PFSK-1 (cell line): Measurements from ENCODE around the gene GSS.

Experiments
- FOXP2 ChIP-seq: optimal IDR thresholded peaks from 2 replicates; pipeline ENCODE3; 2011; ENCODE audit warnings: borderline replicate concordance, control low read depth, inconsistent platforms; ENCODE audit not compliant: insufficient read depth; ENCODE audit errors: extremely low read length, extremely low read depth
- POLR2AphosphoS5 ChIP-seq: IDR thresholded peaks from 2 replicates; pipeline ENCODE4 v1.6.1; 2012; ENCODE audit warnings: low read depth, mild to moderate bottlenecking, control low read depth, low read length, moderate library complexity
- SIN3A ChIP-seq: IDR thresholded peaks from 2 replicates; pipeline ENCODE4 v1.6.1; 2012; ENCODE audit warnings: mild to moderate bottlenecking, low read length, moderate library complexity, borderline replicate concordance; ENCODE audit not compliant: insufficient read depth
- TAF1 ChIP-seq: IDR thresholded peaks from 2 replicates; pipeline ENCODE4 v1.6.1; 2012; ENCODE audit warnings: low read length, control low read depth, borderline replicate concordance; ENCODE audit not compliant: insufficient read depth
- TF ChIP-seq, protein P1 (sequence below), 2 experiments: IDR thresholded peaks; 2 replicates each; pipeline versions ENCODE4 v1.6.1 to v1.8.0; 2011 to 2012; ENCODE audit warnings: low read depth in 2 of 2, low read length in 2 of 2, control low read depth in 1 of 2, inconsistent platforms in 1 of 2, mild to moderate bottlenecking in 1 of 2, moderate library complexity in 1 of 2; ENCODE audit not compliant: insufficient read depth in 1 of 2

- TF ChIP-seq, protein P1, sequence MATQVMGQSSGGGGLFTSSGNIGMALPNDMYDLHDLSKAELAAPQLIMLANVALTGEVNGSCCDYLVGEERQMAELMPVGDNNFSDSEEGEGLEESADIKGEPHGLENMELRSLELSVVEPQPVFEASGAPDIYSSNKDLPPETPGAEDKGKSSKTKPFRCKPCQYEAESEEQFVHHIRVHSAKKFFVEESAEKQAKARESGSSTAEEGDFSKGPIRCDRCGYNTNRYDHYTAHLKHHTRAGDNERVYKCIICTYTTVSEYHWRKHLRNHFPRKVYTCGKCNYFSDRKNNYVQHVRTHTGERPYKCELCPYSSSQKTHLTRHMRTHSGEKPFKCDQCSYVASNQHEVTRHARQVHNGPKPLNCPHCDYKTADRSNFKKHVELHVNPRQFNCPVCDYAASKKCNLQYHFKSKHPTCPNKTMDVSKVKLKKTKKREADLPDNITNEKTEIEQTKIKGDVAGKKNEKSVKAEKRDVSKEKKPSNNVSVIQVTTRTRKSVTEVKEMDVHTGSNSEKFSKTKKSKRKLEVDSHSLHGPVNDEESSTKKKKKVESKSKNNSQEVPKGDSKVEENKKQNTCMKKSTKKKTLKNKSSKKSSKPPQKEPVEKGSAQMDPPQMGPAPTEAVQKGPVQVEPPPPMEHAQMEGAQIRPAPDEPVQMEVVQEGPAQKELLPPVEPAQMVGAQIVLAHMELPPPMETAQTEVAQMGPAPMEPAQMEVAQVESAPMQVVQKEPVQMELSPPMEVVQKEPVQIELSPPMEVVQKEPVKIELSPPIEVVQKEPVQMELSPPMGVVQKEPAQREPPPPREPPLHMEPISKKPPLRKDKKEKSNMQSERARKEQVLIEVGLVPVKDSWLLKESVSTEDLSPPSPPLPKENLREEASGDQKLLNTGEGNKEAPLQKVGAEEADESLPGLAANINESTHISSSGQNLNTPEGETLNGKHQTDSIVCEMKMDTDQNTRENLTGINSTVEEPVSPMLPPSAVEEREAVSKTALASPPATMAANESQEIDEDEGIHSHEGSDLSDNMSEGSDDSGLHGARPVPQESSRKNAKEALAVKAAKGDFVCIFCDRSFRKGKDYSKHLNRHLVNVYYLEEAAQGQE (IDR thresholded peaks at IDR 0.05; ENCODE audit: insufficient read depth in 1 of 2, low read depth in 2 of 2, low read length in 2 of 2) = no peak
- no peak for TF ChIP-seq FOXP2
- no peak for TF ChIP-seq POLR2AphosphoS5
- TF ChIP-seq TAF1 = no peak
- no peak for TF ChIP-seq SIN3A
Measured at GRCh38 chr20:34987288-34988190, 31.9 kb upstream of the GSS start.
